UCSD-AML1 (cell line): ENCODE data around the gene PAF1.
"Not testable (repeated sequence)": the region's sequence is repeated elsewhere in the genome, so short reads cannot be mapped to it uniquely, and the experiment has no call there.

Source experiments
- DNase-seq: peaks from one replicate; lab custom pipeline; 2025; ENCODE audit not compliant: unreplicated experiment; lab: John Stamatoyannopoulos, UW

The PAF1 gene

DNA sequence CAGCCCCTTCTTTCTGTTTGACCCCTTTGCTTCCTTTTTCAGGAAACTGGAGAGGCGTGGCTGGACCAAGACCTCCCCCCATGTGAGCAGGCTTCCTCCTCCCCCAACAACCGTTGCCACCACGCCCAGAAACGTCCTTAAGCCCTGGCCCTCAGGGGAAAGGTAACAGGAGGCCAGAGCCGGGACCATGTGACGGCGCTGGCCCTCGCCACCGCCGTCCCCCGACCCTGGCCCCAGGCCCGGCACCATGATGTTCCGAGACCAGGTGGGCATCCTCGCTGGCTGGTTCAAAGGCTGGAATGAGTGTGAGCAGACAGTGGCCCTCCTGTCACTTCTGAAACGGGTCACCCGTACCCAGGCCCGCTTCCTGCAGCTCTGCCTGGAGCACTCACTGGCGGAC lies 34.3 kb downstream of the PAF1 start:
- no peak for DNase-seq

DNA sequence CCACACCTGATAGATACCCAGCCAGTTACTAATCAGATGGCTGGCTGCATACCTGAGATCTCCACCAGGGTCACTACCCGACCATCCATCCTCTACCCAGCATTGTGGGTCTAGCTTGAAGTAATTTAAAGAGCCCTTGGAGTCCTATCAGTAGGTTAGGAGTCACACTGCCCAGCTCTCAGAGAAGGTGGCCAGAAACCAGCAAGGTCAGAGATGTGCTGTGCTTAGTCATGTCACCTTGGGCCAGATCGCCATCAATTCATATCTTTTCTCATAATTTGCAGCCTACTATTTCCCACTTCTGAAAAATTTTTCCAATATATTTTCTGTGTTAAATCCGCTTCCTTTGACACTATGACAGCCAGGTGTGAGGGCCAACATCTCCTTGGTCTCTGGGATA lies 34.8 kb downstream of the PAF1 start:
- no peak for DNase-seq

DNA sequence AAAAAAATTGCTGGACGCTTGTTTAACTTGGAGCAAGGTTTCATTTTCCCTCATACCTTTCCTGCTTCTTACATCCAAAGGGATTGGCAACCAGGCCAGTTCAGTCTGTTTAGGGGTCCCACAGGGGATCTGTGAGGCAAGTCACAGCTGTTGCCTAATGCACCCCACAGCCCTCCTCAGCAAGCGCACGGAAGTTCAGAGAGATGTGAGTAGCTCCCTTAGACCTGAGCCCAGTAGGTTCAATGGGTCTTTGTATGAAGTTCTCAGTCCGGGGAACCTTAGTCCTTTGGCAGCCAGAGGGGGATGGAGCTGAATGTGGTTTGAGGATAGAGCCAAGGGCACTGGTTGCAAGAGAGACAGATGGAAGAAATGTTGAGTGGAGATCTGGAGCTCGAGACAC lies 35.7 kb downstream of the PAF1 start:
- no peak for DNase-seq

DNA sequence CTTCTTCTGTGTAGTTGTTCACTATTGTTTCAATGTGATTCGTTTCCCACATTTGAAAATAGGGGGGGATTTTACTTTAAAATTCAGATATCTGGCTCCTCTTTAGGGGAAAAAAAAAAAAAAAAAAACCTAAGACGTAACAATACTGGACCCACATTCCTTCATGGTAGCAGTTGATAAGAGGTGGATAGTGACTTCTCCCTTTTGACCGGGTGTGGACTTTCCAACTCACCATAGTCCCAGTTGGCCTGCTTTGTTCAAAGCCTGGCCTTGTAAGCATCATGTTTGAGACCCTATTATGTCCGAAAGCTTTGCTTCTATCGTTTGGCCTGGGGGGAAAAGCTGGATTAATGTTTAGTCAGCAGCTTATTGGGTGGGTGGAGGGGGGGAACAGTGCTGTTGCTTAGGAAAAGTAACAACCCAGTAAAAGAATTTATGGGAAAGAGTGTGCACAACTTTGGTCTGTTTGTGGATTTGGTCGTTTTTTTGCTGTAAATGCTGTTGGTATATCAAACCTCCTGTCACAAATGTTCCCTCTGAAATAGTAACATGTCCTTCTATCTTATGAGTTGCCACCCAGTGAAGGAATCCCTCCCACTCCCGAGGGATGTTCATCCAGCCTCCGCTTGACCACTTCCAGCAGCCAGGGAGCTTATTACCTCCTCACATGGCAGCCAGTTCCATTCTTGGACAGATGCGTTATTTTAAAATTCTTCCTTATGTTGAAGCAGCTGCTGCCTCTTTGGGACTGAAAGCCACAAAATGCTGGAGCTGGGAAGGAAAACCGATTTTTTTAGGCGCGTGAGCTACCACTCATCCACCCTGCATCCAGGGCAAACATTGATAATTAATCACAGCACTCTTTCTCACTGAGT lies 38.3 kb downstream of the PAF1 start:
- no peak for DNase-seq

DNA sequence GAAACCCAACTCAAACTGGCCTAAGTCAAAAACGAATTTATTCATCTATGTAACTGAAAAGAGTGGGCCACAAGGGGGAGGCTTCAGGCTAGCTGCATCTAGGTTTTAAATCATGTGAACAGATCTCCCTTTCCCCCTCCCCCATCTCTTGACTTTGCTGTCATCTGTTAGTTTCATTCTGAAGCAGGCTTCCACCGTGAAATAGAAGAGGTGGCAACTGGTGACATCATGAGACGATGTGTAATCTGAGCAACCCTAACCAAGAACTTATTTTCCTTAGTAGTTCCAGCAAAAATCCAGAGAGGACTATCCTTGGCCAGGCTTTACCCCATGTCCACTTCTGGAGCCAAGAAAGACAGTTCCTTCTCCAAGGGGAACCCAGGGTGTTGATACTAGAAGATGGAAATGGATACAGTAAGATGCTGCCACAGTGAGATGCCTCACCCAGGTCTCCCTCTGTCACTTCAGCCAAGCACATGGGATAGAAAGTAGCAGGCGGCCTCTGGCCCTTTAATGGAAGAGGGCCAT lies 39.3 kb downstream of the PAF1 start:
- DNase-seq: no peak

DNA sequence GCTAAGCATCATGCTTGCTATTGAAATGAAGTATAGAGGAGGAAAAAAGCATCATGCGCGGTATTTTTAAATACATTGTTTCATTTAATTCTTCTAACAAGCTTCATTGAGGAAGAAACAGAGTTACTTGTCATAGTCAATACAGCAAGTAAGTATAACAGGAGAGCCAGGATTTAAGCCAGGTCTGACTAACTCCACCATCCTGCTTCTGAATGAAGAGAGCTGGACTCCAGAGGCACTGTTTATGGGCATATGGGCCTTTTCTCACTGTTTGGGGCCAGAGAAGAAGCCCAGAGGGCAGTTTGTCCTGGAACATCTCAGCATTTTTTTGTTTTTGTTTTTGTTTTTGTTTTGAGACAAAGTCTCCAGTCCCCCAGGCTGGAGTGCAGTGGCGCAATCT lies 40.8 kb downstream of the PAF1 start:
- no peak for DNase-seq

DNA sequence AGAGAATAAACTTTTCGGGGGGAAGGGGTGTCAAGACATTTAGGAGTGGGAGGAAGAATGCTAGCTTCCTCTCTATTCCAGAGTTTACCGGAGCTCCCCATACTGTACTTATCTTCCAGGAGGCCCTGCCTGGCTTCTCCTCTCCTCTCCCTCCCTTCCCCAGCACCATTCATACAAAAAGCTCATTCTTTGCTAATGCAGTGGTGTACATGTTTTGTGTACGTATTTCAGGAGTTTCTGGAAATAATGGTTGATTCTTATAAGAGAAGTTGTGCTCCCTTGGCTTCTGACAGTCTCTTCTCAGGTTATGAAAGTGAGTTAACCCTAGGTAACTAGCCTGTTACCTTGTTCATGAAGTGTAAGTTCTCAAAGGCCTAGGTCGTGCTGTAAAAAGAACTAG lies 41.6 kb downstream of the PAF1 start:
- no peak for DNase-seq

DNA sequence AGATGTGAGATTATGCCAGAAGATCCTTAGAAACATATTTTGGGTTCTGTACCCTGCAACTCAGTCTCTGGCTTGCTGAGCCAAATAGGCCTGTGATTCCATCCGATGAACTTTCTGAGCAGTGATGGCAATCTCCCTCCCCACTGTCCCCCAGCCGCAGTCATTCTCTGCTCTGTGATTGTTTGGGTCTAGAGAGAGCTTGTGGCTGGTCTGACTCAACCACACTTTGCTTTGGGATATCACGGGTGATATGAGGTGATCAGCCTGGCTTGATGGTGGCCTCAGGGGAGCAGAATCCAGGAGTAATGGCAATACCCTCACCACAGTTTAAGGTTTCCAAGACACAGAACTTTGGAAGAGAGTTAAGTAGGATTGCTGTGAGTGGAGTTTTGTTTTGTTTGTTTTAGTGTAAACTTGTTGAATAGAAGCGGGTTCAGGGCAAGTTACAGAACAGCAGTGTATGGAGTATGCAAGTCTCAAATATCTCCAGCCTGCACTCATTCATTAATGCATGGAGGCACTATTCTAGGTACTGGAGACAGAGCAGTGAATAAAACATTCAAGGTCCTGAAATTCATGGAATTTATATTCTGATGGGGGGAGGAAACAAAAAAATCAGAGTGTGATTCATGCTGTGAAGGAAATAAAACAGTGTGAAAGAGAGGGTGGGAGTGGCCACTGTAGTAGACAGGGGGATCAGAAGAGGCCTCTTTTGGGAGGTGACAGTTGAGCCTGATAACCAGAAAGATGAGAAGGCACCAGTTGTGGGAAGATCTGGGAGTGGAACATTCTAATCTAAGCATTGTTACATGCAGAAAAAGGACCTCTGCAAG lies 43.4 kb downstream of the PAF1 start:
- no peak for DNase-seq

DNA sequence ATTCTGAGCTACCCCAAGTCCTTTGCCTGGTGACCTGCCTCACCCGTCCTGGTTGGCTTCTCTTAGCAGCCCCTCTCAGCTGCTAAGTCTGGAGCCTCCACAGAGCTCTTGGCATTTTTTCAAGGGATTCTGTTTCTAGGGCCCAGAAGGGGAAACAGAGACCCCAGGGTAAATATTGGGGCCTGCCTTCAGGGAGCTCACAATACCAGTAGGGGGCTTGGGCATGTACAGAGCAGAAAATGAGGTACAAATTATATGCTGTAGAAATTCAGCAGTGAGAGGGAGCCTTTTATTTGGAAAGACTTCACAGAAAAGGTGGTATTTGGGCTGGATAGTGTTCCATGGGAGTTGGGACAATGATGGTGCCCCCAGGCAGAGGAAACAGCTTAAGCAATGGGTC lies 45.0 kb downstream of the PAF1 start:
- no peak for DNase-seq

DNA sequence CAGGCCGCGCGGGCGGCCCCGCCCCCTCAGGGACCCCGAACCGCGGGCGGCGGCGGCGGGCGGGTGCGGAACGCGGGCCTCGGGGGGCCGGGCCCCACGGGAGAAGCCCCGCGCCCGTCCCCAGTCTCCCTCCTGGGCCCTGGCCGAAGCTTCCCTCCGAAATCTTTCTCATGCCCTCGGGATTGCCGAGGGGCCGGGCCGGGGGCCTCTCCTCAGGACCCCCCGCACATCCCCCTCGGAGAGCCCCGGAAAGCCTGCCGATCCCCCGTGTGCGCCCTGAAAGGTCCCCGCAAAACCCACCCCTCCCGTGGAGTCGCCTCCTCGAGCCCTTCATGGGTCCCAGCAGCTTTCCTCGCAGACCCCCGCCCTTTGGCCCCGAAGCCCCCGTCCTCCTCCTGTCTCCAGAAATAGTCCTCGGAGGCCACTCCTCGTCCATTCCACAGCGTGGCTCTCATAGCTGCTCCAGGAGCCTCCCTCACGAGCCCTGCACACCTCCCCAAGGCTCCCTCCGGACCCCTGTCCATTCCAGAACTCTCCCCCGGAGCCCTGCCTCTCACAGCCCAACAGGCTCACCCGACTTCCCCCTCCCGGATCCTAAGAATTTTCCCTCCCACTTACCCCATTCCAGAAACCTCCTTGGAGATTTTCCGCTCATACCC lies 48.1 kb downstream of the PAF1 start:
- DNase-seq: no peak

DNA sequence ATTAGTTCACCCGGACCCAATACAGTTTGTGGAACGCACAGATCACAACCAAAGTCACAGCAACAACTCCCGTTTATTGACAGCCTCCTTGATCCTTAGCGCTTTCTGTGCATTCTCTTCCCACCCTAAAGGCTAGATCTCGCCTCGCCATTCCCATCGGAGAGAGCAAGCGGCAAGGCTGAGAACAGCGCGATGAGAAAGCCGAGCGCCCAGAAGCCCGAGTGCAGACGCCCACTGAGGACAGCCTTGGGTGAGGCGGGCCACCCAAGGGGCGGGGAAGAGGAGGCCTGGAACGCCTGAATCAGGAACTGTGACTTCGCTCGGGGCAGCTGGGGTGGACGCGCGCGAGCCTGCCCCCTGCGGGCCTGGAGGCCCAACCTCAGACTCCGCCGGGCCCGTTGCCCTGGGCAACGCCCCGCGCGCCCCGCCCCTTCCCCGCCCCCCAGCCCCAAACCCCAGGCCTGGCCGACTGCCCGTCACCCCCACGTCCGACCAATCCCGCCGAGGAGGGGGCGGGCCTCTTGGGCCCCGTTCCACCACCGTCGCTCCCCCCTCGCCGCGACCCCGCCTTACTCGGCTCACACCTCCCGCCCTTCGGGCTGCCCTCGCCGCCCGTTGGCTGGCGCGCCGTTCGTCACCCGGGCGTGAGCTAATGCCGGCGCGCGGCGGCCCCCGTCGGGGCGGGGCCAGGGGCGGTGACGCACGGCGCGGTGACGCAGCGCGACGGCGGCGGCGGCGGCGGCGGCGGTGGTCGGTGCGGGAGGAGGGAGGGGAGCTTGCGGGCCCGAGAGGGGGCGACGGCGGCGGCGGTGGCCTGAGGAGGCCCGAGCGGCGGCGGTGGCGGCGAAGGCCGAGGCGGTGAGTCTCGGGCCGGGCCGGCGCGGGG lies 48.9 kb downstream of the PAF1 start, which contains the start of gene SAMD4B:
TSS of gene SAMD4B (plus strand) at position 703 of the 886 bp plus-strand sequence. CDS start 14,473 bp downstream, outside the sequence.
- peak; percentile 99 for DNase-seq

DNA sequence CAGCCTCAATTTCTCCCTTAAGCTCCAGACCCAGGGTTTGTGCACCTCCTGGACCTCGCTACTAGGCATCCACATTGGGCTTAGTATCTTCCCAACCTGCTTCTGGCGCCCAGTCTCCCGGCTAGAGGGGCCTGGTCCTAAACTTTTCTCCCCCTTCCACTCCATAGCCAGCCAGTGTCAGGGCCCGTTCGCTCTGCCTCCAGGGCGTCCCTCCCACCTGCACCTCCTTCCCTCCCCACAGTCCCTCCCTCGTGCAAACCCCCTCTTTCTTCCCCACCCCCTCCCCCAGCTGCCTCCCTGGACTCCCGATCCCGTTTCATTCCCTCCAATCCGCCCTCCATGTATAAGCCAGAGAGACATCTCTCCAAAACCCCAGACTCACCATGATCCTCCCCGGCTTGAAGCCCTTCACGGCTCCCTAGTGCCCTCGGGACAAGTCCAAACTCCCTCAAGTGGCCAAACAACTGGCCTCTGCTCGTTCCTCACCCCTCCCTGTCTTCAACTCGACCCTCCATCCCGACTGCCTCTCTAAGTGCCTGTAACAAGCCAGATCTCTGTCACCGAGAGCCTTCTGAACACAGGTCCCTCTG lies 49.7 kb downstream of the PAF1 start:
- no peak for DNase-seq

DNA sequence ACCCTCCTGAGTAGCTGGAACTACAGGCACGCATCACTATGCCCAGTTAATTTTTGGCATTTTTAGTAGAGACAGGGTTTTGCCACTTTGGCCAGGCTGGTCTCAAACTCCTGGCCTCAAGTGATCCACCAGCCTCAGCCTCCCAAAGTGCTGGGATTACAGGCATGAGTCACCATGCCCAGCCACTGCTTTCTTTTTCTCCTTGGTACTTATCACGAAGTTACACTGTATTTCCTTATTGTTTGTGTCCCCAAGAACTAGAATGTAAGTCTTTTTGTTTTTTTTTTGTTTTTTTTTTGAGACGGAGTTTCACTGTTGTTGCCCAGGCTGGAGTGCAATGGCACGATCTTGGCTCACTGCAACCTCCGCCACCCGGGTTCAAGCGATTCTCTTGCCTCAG lies 50.8 kb downstream of the PAF1 start:
- not testable (repeated sequence) for DNase-seq

DNA sequence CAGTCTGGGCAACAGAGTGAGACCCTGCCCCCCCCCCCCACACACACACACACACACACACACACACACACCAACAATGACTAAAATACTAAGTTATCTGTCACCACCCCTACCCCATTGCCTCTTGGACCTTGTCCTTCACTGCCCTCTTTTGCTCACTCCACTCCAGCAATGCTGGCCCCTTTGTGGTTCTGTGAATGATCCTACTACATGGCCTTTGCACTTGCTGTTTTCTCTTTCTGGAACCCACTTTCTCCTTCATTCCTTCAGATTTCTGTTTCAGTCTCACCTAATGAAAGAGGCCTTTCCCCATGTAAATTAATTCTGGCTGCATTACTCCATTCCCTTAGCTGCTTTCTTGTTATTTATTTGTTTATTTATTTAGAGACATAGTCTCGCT lies 51.2 kb downstream of the PAF1 start:
- no peak for DNase-seq

DNA sequence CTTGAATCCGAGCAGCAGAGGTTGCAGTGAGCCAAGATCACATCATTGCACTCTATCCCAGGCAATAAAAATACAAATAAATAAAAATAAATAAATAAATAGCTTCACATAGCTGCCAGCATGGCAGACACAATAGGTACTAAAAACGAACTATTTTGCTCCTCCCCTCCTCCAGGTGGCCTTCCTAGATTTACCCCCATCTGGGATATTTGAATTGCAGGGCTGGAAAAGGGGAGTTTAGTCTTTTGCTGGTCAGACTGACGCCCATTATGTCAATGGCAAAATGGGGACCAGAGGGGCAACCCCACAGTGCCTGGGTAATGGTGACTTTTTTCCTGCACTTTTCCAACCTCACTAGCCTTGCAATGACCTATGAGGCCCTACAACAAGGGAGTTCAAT lies 54.4 kb downstream of the PAF1 start:
- no peak for DNase-seq
